HG02642 (cell line): ENCODE results near the gene ZNF286A.
"Not testable (repeated sequence)": the region's sequence is repeated elsewhere in the genome, so short reads cannot be mapped to it uniquely, and the experiment has no call there.

Experiments
- ATAC-seq: cut with Tn5 transposase; IDR thresholded peaks from one replicate; pipeline ENCODE4 v1.9.1; 2021; ENCODE audit warnings: mild to moderate bottlenecking; ENCODE audit not compliant: unreplicated experiment, poor library complexity

The ZNF286A gene

GRCh38 chr17:15749403-15749802, 49.9 kb downstream of the ZNF286A start:
- not testable (repeated sequence) for ATAC-seq

- not testable (repeated sequence) for ATAC-seq
Measured at GRCh38 chr17:15768865-15769533, 69.4 kb downstream of the ZNF286A start.
